H1 (cell line): ENCODE data around the gene PF4V1. TPM values are rescaled to one million over a fixed set of nuclear protein-coding genes. Genes with fewer than 3 reads are reported as not detected.

ENCODE experiments used
- BACH1 ChIP-seq: IDR thresholded peaks from 2 replicates; pipeline ENCODE4 v1.6.1; 2012; ENCODE audit warnings: low read length, improper control_type of control experiment
- CHD2 ChIP-seq: IDR thresholded peaks from 2 replicates; pipeline ENCODE4 v1.6.1; 2012; ENCODE audit warnings: low read length, improper control_type of control experiment
- EGR1 ChIP-seq: IDR thresholded peaks from 2 replicates; pipeline ENCODE4 v1.6.1; 2011; ENCODE audit warnings: low read depth, low read length, borderline replicate concordance
- GTF2F1 ChIP-seq: IDR thresholded peaks from 2 replicates; pipeline ENCODE4 v1.6.1; 2012; ENCODE audit warnings: low read depth, low read length, improper control_type of control experiment, borderline replicate concordance
- HDAC2 ChIP-seq, 2 experiments: fragments of 300-600 bp in 1 of 2; sonication (generic) in 1 of 2; IDR thresholded peaks; 2 replicates each; pipeline ENCODE4 v1.6.1; 2011 to 2012; ENCODE audit warnings: low read depth in 2 of 2, low read length in 2 of 2, mild to moderate bottlenecking in 2 of 2, moderate library complexity in 2 of 2, borderline replicate concordance in 1 of 2, inconsistent platforms in 1 of 2
- MAFK ChIP-seq: IDR thresholded peaks from 2 replicates; pipeline ENCODE4 v1.6.1; 2012; ENCODE audit warnings: low read depth, mild to moderate bottlenecking, improper control_type of control experiment, low read length
- RNF2 ChIP-seq: fragments of 200-900, 300-1000 bp; sonication (generic); IDR thresholded peaks from 2 replicates; pipeline ENCODE4 v1.7.1; 2016; ENCODE audit warnings: borderline replicate concordance, low read depth, mild to moderate bottlenecking, antibody characterized with exemption, low read length; ENCODE audit not compliant: poor library complexity, severe bottlenecking; ENCODE audit errors: missing control alignments
- polyA plus RNA-seq, 7 experiments: library from polyadenylated mRNA; depleted of rRNA in 3 of 7; stranded (reverse) in 5 of 7; unstranded in 2 of 7; fragments of >200 nt in 5 of 7; fragments of 200-250 nt in 2 of 7; gene quantifications; 1 replicate in 5 of 7; 2 replicates in 1 of 7; 4 replicates in 1 of 7; pipeline versions ENCODE4 v1.2.1 to v1.2.3, GENCODE V29; 2011 to 2013; ENCODE audit warnings: missing spikeins in 2 of 7, mixed read lengths in 2 of 7
- total RNA-seq: library from RNA; stranded (reverse); fragmentation: NEBNext Ultra II Directional; extraction: Animal tissue kit (Norgen Biotek cat#: 25700); gene quantifications from 2 replicates; pipeline ENCODE4 v1.2.1, GENCODE V29; 2021
- TF ChIP-seq, protein P1 (sequence below): IDR thresholded peaks from 2 replicates; pipeline ENCODE4 v1.6.1; 2012; ENCODE audit warnings: inconsistent platforms
- TF ChIP-seq, protein P2 (sequence below): IDR thresholded peaks from 2 replicates; pipeline ENCODE4 v1.6.1; 2011; ENCODE audit warnings: low read depth, mild to moderate bottlenecking, low read length; ENCODE audit not compliant: insufficient read depth

The PF4V1 gene
- total and polyA plus RNA-seq, 2 of the 8 experiments (the other 6 are each of a cell fraction or from before 2014, with no cell fraction given), result not detected

DNA sequence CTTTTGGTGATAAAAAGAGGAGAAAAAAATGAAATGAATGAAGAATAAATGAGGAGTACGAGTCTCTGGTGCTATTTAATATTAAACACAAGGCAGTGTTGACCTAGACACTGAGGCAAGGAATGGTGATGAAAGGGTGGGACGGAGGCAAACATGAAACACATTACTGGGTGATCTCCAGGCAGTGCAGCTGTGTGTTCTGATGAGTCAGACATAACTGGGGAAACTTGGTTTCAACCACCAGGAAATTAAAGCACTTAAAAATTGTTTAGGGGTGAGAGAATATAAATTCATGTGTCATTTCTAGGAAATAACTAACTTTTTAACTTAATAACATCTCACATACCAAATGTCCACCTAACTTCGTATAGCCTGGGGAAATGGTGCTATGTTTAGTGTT lies 36.3 kb upstream of the PF4V1 start (continued):
- TF ChIP-seq EGR1, result no peak
- TF ChIP-seq BACH1, result no peak
- TF ChIP-seq CHD2, result no peak
- TF ChIP-seq, protein P1, sequence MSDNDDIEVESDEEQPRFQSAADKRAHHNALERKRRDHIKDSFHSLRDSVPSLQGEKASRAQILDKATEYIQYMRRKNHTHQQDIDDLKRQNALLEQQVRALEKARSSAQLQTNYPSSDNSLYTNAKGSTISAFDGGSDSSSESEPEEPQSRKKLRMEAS, result no peak
- TF ChIP-seq RNF2, result no peak
- TF ChIP-seq HDAC2 (IDR thresholded peaks at IDR 0.05; ENCODE audit: borderline replicate concordance in 1 of 2, low read depth in 2 of 2, low read length in 2 of 2), result no peak
- no peak for TF ChIP-seq GTF2F1
- TF ChIP-seq, protein P2, sequence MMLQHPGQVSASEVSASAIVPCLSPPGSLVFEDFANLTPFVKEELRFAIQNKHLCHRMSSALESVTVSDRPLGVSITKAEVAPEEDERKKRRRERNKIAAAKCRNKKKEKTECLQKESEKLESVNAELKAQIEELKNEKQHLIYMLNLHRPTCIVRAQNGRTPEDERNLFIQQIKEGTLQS, result no peak
- TF ChIP-seq MAFK, result no peak
